ENCODE measurements around the gene FH.

The FH gene

DNA sequence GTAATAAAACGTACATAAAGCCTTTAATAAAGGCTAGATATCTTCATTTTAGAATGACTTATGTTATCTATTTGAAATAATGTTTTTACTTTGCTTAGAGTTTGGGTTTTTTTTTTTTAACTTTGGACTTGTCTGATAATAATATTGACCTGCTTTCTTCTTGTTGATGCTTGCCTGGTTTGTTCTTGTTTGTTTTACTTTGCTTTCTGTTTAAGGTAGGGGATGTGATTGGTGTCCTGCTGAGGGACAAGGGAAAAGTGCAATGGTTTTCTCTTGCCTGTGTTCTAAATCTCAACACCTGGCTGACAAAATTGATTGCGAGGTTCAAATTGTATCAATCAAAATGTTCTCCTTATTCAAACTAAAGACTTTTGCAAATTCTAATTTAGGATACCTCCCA is 2.2 kb upstream of the FH start:
- DNase-seq (ENCODE audit: low read depth) = no peak

DNA sequence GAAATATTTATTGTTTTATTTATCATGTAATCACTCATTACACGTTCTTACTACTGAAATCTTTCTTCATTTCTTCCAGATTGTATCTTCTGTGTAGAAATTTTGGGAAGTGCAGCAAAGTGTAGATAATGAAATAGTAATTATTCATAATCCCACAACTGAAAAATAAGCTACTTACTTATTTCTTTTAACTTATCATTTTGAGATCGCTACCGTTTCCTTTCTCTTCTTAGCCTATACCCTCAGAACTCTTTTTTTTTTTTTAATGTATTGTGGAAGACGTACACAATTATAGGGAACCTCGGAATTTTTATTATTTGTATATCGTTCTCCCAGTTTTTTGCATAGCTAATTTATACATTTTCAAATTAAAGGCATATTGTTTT is 518 bp upstream of the FH start:
- DNase-seq (ENCODE audit: low read depth) = no peak

DNA sequence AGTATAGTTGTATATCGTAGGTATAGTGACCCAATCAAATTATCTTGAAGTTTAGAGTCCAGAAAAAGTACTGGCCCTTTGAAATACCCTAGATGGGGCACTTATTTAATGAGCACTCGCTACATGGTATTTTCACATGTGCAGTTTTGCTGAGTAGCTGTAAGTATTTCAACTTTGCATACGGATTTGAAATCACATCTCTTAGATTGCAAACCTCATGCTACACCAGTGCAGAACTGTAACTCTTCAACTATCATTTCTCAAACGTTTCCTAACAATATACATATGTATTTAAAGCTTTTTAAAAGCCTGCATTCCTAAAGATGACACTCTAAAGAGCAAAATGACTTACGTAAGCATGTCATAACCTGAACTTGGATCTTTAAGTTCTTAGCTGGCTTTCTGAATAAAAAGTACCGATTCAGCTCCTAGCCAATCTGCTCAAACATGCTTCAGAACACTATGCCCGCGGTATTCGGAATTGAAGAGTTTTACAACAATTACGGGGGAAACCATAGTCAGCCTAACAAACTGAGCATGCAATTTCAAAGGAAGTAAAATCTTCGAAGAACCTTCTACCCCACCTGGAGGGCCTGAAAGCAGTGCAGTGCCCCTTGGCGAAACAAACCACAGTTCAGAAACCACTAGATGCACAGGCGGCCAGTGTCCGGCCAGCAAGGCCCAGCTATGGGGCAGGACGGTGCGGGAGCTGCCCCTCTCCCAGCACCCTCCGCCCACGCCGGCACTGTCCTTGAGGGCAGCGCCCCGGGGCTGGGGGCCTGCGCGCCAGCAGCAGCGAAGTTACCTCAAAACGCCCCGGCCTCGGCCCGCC is 863 bp downstream of the FH start:
- peak; percentile 25 for DNase-seq (ENCODE audit: low read depth)

DNA sequence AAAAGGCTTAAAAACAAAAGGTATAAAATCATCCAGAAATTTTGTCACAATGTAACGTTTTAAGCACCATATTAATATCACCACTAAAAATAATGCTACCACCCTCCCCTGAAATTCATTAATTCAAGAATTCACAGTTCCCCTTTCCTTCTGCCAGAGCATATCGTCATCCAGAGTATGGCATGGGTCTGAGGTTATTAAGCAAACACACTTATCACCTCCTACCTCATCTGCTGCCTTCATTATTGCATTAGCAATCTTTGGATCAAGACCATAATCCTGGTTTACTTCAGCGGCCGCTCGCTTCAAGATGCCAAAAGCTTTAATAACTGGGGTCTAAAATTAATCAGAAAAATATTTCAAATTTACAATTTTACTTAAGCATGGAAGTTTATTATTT is 6.2 kb downstream of the FH start:
- DNase-seq (ENCODE audit: low read depth) = no peak

DNA sequence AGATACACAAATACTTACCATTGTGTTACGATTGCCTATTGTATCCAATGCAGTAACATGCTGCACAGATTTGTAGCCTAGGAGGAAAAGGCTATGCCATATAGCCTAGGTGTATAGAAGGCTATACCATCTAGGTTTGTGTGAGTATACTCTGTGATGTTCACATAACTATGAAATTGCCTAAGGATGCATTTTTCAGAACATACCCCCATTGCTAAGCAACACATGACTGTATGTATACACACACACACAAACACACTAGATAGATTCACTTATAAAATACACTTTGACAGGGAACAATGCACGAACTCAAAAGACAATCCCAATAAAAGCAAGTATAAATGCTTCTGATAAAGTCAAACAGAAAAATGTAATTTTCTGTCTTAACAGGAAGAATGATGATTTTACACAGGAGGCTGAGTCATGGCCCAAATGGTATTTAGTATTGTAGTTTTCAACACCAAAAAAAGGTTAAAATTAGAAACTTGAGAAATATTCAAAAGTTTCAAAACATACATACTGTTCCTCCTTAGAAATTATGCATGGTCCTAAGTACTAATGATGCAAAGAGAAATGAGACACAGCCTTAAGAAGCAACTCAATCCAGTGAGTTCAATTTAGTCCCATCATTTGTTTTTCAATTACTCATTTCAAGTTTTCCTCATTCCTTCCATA is 12.2 kb downstream of the FH start:
- peak; percentile 56 for DNase-seq (ENCODE audit: low read depth)

DNA sequence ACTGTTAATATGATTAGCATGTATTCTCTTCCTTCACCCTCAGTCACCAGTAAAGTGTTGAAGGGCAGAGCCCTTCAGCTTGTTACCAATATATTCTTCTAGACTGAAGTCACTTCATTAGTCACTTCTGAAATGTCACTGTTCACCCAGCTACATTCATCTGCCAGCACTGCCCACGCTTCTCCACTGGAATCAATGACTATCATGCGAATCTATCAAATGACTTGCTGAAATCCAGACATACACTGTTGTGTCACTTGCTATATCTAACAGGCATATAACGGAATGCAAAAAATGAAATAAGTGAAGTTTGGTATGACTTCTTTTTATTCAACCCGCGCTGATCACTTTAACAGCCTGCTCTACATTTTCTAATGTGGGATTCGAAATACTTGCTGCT is 16.1 kb downstream of the FH start:
- no peak for DNase-seq (ENCODE audit: low read depth)

DNA sequence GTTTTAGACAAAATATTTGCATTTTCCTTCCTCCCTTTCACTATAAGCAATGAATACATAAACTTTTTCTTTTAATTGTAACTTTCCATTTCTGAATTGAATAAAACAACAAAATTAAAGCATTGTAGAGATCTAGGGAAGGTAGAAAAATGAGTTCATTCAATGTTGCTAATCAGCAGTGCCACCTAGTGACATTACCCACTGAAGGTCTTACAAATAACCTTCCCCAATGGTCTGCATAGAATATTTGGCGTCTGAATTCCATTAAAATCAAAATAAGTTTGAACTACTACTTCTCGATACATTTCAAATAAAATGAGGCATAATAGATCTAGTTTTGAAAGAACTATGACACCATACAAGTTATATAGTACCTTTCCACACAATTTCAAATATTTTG is 19.6 kb downstream of the FH start:
- DNase-seq (ENCODE audit: low read depth) = peak; percentile 36

DNA sequence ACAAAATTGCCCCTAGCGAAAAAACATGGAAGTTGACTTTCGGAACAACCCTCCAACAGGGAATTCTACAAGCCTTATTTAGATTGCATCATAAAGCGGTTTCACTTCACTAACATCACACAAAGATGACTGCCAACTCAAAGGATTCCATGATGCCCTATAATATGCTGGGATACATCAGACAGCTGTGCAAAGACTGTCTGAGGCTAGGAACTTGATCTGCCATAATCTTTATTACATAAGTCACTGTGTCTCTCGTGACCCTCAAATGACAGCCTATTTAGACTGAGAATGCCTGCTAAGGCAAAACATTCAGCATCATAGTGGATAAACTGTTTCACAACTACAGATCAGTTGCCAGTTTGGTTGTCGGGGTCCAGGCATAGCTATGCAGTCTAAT is 23.8 kb downstream of the FH start:
- no peak for DNase-seq (ENCODE audit: low read depth)

DNA sequence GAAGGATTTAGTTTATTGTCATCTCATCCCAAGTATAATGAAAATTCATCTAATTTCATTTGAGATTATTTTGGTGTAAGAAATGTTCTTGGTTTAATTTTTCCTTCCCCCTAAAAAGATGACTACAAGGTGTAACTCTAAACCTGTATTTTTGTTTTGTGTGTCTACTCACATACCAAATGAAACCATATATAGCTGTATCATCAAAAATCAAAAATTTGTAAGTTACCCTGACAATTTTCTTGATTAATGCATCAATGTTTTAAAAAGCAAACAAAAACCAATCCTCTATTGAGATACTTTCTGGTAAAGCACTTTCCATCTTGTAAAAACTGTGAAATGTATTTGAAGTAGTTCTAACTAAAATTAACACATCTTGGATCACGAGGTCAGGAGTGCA is 30.8 kb downstream of the FH start:
- DNase-seq (ENCODE audit: low read depth) = no peak

DNA sequence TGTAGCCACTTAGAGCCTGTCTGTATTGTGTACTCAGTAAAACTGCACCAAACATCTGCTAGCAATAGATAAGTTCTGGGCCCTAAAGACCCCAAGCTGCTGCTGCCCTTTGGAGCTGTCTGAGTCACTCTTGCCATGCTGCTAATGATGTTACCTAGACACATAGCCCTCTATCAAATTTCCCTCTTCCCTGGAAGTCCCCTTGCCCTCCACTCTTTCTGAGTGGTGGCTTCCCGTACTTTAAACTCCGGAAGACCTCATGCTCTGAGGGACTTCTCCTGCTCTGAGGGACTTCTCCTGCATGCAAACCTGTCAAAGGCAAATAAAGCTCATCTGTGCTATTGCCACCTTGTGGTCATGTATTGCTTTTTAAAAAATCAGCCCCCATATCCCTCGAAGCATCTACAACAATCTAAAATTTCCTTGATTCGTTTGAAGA is 34.0 kb downstream of the FH start:
- peak; percentile 10 for DNase-seq (ENCODE audit: low read depth)

DNA sequence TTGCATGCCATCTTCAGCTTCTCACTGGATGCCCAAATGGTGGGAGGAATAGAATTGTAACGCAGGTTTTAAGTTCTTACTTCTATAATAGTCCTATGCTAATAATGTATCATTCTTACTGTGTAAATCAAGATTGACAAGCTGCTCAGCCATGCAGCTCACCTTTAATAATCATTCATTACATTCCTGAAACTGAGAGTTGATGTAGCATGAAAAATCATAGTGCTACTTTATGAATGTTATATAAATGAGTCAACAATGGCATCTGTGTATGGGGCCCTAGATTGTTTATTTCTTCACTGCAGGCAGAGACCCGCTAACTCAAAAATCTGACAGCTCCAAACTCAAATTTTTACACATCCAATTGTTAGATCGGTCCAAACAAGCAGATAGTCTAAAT is 34.4 kb downstream of the FH start:
- no peak for DNase-seq (ENCODE audit: low read depth)

DNA sequence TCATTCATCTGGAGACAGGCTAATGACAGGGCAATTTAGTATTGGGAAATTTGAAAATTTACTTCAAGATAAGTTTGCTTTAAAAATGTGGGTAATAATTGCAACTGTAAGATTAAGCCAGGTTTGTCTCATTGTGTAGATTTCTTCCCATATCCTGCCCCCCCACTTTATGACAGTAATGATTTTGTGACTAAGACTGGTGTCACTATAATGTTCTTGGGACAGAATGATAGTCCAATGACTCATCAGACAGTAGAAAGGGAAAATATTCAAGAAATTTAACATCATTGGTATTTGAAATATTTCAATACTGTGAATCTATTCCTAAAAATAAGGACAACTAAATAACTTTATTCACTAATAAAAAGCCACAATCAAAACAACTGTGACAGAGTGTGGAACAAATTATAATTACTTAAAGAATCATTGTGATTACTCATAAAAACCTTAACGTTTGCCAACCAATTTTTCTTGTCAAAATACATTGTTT is 36.7 kb downstream of the FH start:
- no peak for DNase-seq (ENCODE audit: low read depth)

DNA sequence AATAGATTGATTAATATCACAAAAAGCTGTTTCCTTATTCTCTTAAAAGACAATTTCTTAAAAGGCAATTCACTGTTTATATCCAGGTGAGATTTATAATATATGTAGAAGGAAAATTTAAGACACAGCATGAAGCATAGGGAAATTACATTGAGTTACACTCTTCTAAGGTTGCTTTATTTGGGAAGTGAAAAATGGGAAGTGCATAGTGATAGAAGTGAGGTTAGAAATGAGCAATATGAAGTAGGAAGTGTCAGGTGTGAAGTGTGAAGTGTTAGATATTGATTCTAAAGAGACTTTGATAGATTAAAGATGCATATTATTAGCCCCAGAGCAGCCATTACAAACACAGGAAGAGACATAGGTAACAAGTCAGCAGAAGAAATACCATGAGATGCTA is 40.3 kb downstream of the FH start:
- DNase-seq (ENCODE audit: low read depth) = no peak

DNA sequence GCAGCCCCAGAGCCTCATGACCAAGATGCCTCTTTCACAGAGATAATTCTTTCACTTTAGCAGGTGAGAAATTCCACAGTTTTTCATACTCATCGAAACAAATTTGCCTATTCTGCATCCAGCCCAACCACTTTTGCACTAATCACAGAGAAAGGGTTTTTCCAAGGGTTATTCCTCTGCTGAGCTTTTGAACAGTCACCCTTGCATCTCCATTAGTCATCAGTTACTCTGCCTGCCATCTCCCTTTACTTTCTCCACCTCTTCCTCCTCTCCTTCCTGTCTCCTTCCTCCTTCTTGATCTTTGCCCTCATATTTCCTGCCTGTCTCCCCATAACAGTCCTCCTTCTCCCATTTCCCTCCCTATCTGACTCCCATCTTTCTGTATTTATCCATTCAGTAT is 43.9 kb downstream of the FH start:
- DNase-seq (ENCODE audit: low read depth) = no peak

DNA sequence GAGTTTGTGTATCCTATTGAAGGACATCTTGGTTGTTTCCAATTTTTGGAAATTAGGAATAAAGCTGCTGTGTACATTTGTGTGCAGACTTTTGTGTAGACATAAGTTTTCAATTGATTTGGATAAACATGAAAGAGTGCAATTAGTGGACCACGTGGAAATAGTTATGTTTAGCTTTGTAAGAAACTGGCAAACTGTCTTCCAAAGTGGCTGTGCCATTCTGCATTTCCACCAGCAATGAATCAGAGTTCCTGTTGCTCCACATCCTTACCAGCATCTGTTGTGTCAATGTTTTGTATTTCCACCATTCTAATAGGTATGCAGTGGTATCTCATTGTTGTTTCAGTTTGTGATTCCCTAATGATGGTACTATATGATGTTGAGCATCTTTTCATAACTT is 46.5 kb downstream of the FH start:
- DNase-seq (ENCODE audit: low read depth) = no peak

DNA sequence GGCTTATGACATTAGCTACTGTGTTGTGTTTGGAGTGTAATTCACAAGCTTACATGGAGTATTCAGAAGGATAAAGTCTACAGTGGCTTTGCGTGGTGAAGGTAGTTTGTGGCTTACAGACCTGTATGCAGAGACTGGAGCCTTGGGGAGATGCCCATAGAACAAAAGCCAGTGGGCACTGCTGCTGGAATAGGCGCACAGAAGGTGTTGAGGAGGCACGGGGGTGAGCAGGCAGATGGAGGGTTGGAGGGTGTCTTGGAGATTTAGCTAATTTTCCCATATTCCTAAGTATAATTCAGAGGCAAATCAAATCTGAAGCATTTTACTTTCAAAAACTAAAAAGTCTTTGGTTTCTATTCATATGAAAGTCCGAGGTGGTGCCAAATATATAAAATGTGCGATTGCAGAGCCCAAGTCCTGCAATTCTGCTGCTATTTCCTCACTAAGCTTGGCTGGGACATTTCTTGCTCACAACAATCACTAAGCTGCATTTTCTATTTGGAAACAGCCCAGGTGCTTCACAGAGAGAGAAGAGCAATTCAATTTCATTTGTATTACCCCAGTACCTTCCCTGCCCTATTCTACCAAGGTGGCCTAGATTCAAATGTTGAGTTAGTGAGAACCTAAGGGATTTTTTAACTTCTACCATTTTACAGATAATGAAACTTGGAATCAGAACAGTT is 48.5 kb downstream of the FH start:
- DNase-seq (ENCODE audit: low read depth) = no peak

DNA sequence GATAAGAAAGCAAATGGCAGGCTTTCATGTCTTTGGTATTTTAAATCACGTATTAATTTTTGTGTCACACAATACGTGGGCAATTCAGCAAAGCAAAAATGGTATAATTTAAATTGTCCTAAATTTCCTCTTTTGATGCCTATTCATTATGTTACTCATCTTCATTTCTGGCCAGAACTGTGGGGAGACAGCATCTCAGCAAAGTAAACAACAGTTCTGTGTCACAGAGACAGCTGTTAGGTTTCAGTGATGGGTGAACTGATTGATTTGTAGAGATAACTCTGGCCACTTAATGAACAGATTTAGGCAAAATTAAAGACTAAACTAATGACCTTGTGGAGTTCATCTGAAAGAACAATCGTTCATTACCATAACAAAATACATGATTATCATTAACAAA is 49.2 kb downstream of the FH start:
- no peak for DNase-seq (ENCODE audit: low read depth)

DNA sequence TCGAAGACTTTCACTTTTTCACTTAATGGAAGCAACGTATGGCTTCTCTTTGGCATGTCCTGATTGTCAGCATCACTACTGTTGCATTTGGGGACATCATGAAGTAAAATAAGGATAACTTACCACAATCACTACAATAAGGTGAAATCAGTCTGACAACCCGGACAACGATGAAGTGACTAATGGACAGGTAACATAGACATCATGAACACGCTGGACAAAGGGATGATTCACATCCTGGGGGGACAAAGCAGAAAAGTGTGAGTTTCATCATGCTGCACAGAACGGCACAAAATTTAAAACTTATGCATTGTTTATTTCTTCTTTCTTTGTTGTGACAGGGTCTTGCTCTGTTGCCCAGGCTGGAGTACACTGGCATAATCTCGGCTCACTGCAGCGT is 53.9 kb downstream of the FH start:
- DNase-seq (ENCODE audit: low read depth) = no peak

DNA sequence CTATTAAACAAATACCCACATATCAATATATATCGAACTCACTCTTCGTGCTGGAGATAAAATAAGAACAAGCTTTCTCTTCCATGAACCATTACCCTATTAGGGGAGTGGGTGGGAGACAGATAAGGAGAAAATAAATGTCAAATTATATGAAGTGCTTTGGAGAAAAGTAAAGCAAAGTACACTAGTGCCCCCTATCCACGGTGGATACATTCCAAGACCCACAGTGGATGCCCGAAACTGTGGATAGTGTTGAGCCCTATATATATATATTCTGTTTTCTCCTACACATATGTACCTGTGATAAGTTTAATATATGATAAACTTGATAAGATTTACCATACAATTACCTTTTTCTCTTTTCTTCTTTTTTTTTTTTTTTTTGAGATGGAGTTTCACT is 54.6 kb downstream of the FH start:
- no peak for DNase-seq (ENCODE audit: low read depth)

DNA sequence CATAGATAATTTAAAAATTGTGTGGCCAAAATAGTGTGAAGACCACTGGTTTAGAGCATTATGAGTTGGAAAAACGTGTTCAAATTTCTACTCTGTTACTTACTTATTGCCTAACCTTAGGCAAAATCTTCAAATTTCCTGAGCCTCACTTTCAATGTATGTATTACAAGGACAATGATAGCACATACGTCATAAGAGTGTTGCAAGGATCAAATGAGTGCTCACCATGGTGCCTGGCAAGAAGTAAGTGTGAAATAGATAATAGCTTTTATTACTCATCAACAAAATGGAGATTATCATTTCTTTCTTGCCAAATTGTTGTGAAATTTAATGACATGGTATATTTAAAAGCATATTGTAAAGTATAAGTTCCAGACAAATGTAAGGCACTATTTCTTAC is 57.2 kb downstream of the FH start:
- DNase-seq (ENCODE audit: low read depth) = peak; percentile 16

DNA sequence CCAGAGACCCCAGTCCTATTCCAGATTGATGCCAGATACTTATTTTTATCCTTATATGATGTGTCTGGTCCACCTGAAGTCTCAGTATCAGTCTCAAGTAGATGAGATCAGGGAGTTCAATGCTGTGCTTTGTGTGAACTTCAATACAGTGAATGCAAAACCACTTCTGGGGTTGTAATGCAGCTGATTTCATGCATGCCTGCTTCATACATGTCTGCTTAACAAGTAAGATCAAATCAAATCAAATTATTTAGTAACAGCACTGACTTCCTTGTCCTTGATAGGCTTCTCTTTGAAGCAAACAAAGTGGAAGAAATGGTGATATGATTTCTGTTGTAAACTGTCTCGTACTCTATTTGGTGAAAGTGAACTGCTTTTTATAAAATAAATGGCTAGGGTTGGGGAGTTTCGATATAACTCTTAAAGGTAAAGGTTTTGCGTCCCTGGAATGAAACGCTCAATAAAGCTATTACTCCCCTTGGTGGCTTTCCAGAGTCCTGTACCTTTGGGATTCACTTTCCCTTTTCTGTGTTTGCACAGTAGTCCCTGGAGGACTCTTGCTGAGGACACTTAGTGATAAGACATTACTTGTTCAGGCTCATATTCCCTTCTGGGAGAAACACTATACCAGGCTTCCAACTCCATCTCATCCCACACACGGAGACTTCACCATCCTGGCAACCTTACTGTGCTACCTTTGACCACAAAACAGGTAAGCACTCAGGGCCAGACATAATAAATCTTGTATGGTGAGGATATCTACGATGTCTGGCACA is 59.3 kb downstream of the FH start:
- no peak for DNase-seq (ENCODE audit: low read depth)

DNA sequence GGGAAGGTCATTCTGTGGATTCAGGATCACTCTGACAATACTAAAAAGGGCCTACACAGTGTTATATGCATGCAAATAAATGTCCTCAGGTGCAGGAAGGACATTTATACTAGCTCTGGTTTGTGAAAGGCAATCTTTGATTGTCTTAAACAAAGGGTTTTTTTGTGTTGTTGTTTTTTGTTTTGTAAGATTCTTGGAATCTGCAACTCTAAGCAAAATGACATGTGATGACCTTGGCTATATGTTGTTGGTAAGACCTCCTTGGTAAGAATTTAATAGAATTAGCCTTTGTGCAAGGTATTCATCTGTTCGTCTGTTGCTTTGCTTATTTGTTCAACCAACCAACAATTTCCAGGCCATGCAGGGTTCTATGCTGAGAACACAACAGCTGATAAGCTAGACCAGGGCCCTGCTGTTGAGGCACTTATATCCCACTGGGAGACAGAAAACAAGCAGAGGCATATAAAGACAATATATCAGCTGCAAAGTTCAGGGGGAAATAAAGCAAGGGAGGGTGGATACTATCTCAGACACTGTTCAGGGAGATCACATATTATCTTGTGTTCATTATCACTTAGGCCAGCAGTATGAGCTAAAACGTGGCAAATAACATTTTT is 60.3 kb downstream of the FH start:
- DNase-seq (ENCODE audit: low read depth) = no peak
